Measurements from ENCODE around the gene KAZALD1. TPM values are rescaled to one million over a fixed set of nuclear protein-coding genes. Genes with fewer than 3 reads are reported as not detected.
A peak's percentile ranks its signal among the peaks of the same experiment; 100 is the strongest.

The KAZALD1 gene
- total RNA-seq, 1 donor from 2014 or later, result 2.9 TPM

- Mint-ChIP-seq H3K27me3 (ENCODE audit: low read depth) (peaks cover 84% of the 10 kb centered on the region), H3K9me3 (no peaks in the 10 kb centered on the region)
- DNase-seq (ENCODE audit: low read depth, low spot score), result peak; percentile 87
Observed at GRCh38 chr10:101067356-101068083, 5.7 kb downstream of the KAZALD1 start.

GRCh38 chr10:101069441-101069840 lies 7.7 kb downstream of the KAZALD1 start:
- H3K27me3 Mint-ChIP-seq (ENCODE audit: low read depth), result peaks cover 84% of the 10 kb centered on the region

More at GRCh38 chr10:101067356-101068083, 5.7 kb downstream of the KAZALD1 start:
- TF ChIP-seq CTCF (conservative IDR thresholded peaks at IDR 0.05), result peak; percentile 91
- H3K4me3 Mint-ChIP-seq, result peak overlapping the region; percentile 91
- peaks cover 20% of the 10 kb centered on the region for H3K4me1 Mint-ChIP-seq
- no peak overlapping the region for H3K27ac Mint-ChIP-seq (ENCODE audit: unreplicated experiment)
- H3K36me3 Mint-ChIP-seq (ENCODE audit: low read depth), result no peaks in the 10 kb centered on the region

GRCh38 chr10:101070098-101070497 lies 8.3 kb downstream of the KAZALD1 start:
- no peak overlapping the region for H3K27ac Mint-ChIP-seq (ENCODE audit: unreplicated experiment)
- H3K4me3 Mint-ChIP-seq, result no peak overlapping the region
- peaks cover 10% of the 10 kb centered on the region for H3K4me1 Mint-ChIP-seq
- no peak for DNase-seq (ENCODE audit: low read depth, low spot score)
- H3K27me3 Mint-ChIP-seq (ENCODE audit: low read depth), result peaks cover 81% of the 10 kb centered on the region
- H3K36me3 Mint-ChIP-seq (ENCODE audit: low read depth), result no peaks in the 10 kb centered on the region
- no peaks in the 10 kb centered on the region for H3K9me3 Mint-ChIP-seq
- TF ChIP-seq CTCF (conservative IDR thresholded peaks at IDR 0.05), result no peak

More at GRCh38 chr10:101069441-101069840, 7.7 kb downstream of the KAZALD1 start:
- Mint-ChIP-seq H3K27ac (ENCODE audit: unreplicated experiment) (no peak overlapping the region), H3K4me3 (no peak overlapping the region), H3K36me3 (ENCODE audit: low read depth) (no peaks in the 10 kb centered on the region), H3K4me1 (peaks cover 10% of the 10 kb centered on the region), H3K9me3 (no peaks in the 10 kb centered on the region)
- TF ChIP-seq CTCF (conservative IDR thresholded peaks at IDR 0.05), result no peak
- no peak for DNase-seq (ENCODE audit: low read depth, low spot score)

- no peaks in the 10 kb centered on the region for H3K36me3 Mint-ChIP-seq (ENCODE audit: low read depth)
- no peak overlapping the region for H3K4me3 Mint-ChIP-seq
- TF ChIP-seq CTCF (conservative IDR thresholded peaks at IDR 0.05), result no peak
- DNase-seq (ENCODE audit: low read depth, low spot score), result no peak
- no peaks in the 10 kb centered on the region for H3K9me3 Mint-ChIP-seq
- H3K27ac Mint-ChIP-seq (ENCODE audit: unreplicated experiment), result no peak overlapping the region
- H3K4me1 Mint-ChIP-seq, result peaks cover 4% of the 10 kb centered on the region
- H3K27me3 Mint-ChIP-seq (ENCODE audit: low read depth), result peaks cover 81% of the 10 kb centered on the region
Observed at GRCh38 chr10:101071267-101071884, 9.6 kb downstream of the KAZALD1 start.

GRCh38 chr10:101071885-101072433 lies 10.2 kb downstream of the KAZALD1 start:
- no peak overlapping the region for H3K4me3 Mint-ChIP-seq
- no peak for TF ChIP-seq CTCF (conservative IDR thresholded peaks at IDR 0.05)
- peaks cover 4% of the 10 kb centered on the region for H3K4me1 Mint-ChIP-seq
- H3K27me3 Mint-ChIP-seq (ENCODE audit: low read depth), result peaks cover 81% of the 10 kb centered on the region
- no peaks in the 10 kb centered on the region for H3K36me3 Mint-ChIP-seq (ENCODE audit: low read depth)
- no peak for DNase-seq (ENCODE audit: low read depth, low spot score)
- H3K9me3 Mint-ChIP-seq, result no peaks in the 10 kb centered on the region
- no peak overlapping the region for H3K27ac Mint-ChIP-seq (ENCODE audit: unreplicated experiment)

Measured in neural crest cell (in vitro differentiated cells).